Peyer's patch (tissue), 4 donors: ENCODE measurements around the gene RLIM. TPM values are rescaled to one million over a fixed set of nuclear protein-coding genes. Genes with fewer than 3 reads are reported as not detected.

Experiments used
- DNase-seq, 3 donors: peaks; one replicate each; pipeline ENCODE4 v3.0.0-alpha.2; 2017 to 2019
- H3K27ac ChIP-seq, 4 donors: fragments of 200-600 bp; sonication (generic); one replicate each; pipeline ENCODE4 v1.5.1; 2016 to 2019
- H3K27me3 ChIP-seq, 2 donors: fragments of 200-600 bp; sonication (generic); one replicate each; pipeline ENCODE4 v1.5.1; 2019
- H3K36me3 ChIP-seq, 3 donors: fragments of 200-600 bp; sonication (generic); one replicate each; pipeline ENCODE4 v1.5.1; 2016 to 2019
- H3K4me1 ChIP-seq, 4 donors: fragments of 200-600 bp; sonication (generic); one replicate each; pipeline ENCODE4 v1.5.1; 2016 to 2019
- H3K4me3 ChIP-seq, 4 donors: fragments of 200-600 bp; sonication (generic); 1 replicate in 3 of 4; 2 replicates in 1 of 4; pipeline ENCODE4 v1.5.1; 2016 to 2019; ENCODE audit warnings: mild to moderate bottlenecking in 1 of 4
- H3K9me3 ChIP-seq, 4 donors: fragments of 200-600 bp; sonication (generic); one replicate each; pipeline ENCODE4 v1.5.1; 2016 to 2019; ENCODE audit warnings: mild to moderate bottlenecking in 1 of 4
- POLR2A ChIP-seq, 2 donors: fragments of 450-650 bp; IDR thresholded peaks; one replicate each; pipeline ENCODE4 v1.5.1; 2017; ENCODE audit warnings: antibody characterized with exemption in 2 of 2, mild to moderate bottlenecking in 2 of 2, moderate library complexity in 2 of 2
- total RNA-seq, 4 donors: library from RNA; depleted of rRNA; stranded (reverse); fragments of >200 nt; gene quantifications; one replicate each; pipeline ENCODE4 v1.1.0, GENCODE V29; 2016
- TF ChIP-seq, protein P1 (sequence below), 6 experiments: fragments of 450-650 bp in 4 of 6; fragments of 200-600 bp in 2 of 6; sonication (generic) in 1 of 6; IDR thresholded peaks; one replicate each; pipeline ENCODE4 v1.5.1; 2017 to 2019; ENCODE audit warnings: antibody characterized with exemption in 6 of 6, mild to moderate bottlenecking in 3 of 6, moderate library complexity in 1 of 6

Gene RLIM
- total RNA-seq, 4 donors from 2014 or later = 13.4 to 45.4 (median 17.0) TPM

- Histone ChIP-seq H3K27me3 (no peaks in the 10 kb centered on the region), H3K36me3 (no peaks in the 10 kb centered on the region), H3K4me3 (no peak overlapping the region), H3K9me3 (no peaks in the 10 kb centered on the region), H3K4me1 (no peaks in the 10 kb centered on the region), H3K27ac (no peak overlapping the region)
- DNase-seq = no peak
- TF ChIP-seq, protein P1, sequence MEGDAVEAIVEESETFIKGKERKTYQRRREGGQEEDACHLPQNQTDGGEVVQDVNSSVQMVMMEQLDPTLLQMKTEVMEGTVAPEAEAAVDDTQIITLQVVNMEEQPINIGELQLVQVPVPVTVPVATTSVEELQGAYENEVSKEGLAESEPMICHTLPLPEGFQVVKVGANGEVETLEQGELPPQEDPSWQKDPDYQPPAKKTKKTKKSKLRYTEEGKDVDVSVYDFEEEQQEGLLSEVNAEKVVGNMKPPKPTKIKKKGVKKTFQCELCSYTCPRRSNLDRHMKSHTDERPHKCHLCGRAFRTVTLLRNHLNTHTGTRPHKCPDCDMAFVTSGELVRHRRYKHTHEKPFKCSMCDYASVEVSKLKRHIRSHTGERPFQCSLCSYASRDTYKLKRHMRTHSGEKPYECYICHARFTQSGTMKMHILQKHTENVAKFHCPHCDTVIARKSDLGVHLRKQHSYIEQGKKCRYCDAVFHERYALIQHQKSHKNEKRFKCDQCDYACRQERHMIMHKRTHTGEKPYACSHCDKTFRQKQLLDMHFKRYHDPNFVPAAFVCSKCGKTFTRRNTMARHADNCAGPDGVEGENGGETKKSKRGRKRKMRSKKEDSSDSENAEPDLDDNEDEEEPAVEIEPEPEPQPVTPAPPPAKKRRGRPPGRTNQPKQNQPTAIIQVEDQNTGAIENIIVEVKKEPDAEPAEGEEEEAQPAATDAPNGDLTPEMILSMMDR (IDR thresholded peaks at IDR 0.05) = no peak
- no peak for TF ChIP-seq POLR2A (IDR thresholded peaks at IDR 0.05)
These were observed 7.6 kb downstream of the RLIM start for GRCh38 chrX:74606799-74607198.

- no peak for DNase-seq
- TF ChIP-seq POLR2A (IDR thresholded peaks at IDR 0.05) = no peak
- TF ChIP-seq, protein P1 (IDR thresholded peaks at IDR 0.05) = no peak
- Histone ChIP-seq H3K4me3 (no peak overlapping the region), H3K4me1 (no peaks in the 10 kb centered on the region), H3K27ac (no peak overlapping the region), H3K36me3 (no peaks in the 10 kb centered on the region), H3K9me3 (no peaks in the 10 kb centered on the region), H3K27me3 (no peaks in the 10 kb centered on the region)
These were observed 8.1 kb downstream of the RLIM start for GRCh38 chrX:74606342-74606741.

- no peak overlapping the region for H3K4me3 ChIP-seq
- TF ChIP-seq, protein P1 (IDR thresholded peaks at IDR 0.05) = no peak
- TF ChIP-seq POLR2A (IDR thresholded peaks at IDR 0.05) = no peak
- no peak for DNase-seq
- no peaks in the 10 kb centered on the region for H3K4me1 ChIP-seq
- no peaks in the 10 kb centered on the region for H3K36me3 ChIP-seq
- H3K9me3 ChIP-seq = no peaks in the 10 kb centered on the region
- H3K27ac ChIP-seq = no peak overlapping the region
- no peaks in the 10 kb centered on the region for H3K27me3 ChIP-seq
These were observed 11.4 kb downstream of the RLIM start for GRCh38 chrX:74603040-74603439.

DNA sequence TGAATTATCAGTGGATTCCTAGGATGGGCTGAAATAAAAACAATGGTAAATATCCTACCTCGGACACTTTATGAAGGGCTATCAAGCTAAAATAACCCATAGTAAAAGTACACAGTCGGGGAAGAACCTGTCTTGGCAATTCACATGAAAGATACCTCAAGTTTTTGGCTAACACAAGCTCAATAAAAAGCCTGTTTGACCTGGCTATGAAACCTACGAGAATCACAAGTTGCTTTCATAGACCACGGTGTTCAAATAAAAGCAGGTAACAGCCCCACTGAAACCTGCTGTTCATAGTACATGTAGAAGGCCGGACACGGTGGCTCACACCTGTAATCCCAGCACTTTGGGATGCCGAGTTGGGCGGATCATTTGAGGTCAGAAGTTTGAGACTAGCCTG, 12.3 kb downstream of the RLIM start:
- Histone ChIP-seq H3K36me3 (no peaks in the 10 kb centered on the region), H3K4me1 (no peaks in the 10 kb centered on the region), H3K9me3 (no peaks in the 10 kb centered on the region), H3K4me3 (no peak overlapping the region), H3K27me3 (no peaks in the 10 kb centered on the region), H3K27ac (no peak overlapping the region)
- DNase-seq = no peak
- no peak for TF ChIP-seq POLR2A (IDR thresholded peaks at IDR 0.05)
- TF ChIP-seq, protein P1 (IDR thresholded peaks at IDR 0.05) = no peak

GRCh38 chrX:74593593-74593992, 20.8 kb downstream of the RLIM start:
- no peaks in the 10 kb centered on the region for H3K4me1 ChIP-seq
- H3K9me3 ChIP-seq = no peaks in the 10 kb centered on the region
- TF ChIP-seq, protein P1 (IDR thresholded peaks at IDR 0.05) = no peak
- TF ChIP-seq POLR2A (IDR thresholded peaks at IDR 0.05) = no peak
- no peak for DNase-seq
- peaks cover 0 to 33% (median 0%) of the 10 kb centered on the region in 3 donors for H3K36me3 ChIP-seq
- no peaks in the 10 kb centered on the region for H3K27me3 ChIP-seq
- H3K4me3 ChIP-seq = no peak overlapping the region
- no peak overlapping the region for H3K27ac ChIP-seq

GRCh38 chrX:74585766-74586165, 28.7 kb downstream of the RLIM start:
- Histone ChIP-seq H3K4me3 (no peak overlapping the region), H3K36me3 (no peaks in the 10 kb centered on the region), H3K9me3 (no peaks in the 10 kb centered on the region), H3K27ac (no peak overlapping the region), H3K4me1 (no peaks in the 10 kb centered on the region), H3K27me3 (no peaks in the 10 kb centered on the region)
- no peak for DNase-seq
- TF ChIP-seq POLR2A (IDR thresholded peaks at IDR 0.05) = no peak
- TF ChIP-seq, protein P1 (IDR thresholded peaks at IDR 0.05) = no peak
